OCI-LY3 (cell line): Measurements from ENCODE around the gene UBE2J1.
"Not testable (repeated sequence)": the region's sequence is repeated elsewhere in the genome, so short reads cannot be mapped to it uniquely, and the experiment has no call there.

Experiments
- H2AFZ ChIP-seq: fragments of 200-600, 300-600 bp; shearing (Covaris generic); 2 replicates; pipeline ENCODE4 v1.6.0; 2014; ENCODE audit warnings: antibody characterized with exemption, low read depth, low read length
- H3K27ac ChIP-seq: fragments of 200-600, 300-600 bp; sonication (generic); 2 replicates; pipeline ENCODE4 v1.5.1; 2014; ENCODE audit warnings: mild to moderate bottlenecking, low read length, moderate library complexity, mixed read lengths
- H3K27me3 ChIP-seq: fragments of 200-600, 300-600 bp; sonication (generic); 2 replicates; pipeline ENCODE4 v1.6.1; 2014; ENCODE audit warnings: low read depth, low read length, mixed read lengths
- H3K36me3 ChIP-seq: fragments of 200-600, 300-600 bp; sonication (generic); replicated peaks from 2 replicates; pipeline ENCODE3; 2014; ENCODE audit warnings: low read depth, low read length, mixed read lengths
- H3K4me1 ChIP-seq: fragments of 300-600, 200-600 bp; sonication (generic); 2 replicates; pipeline ENCODE4 v1.6.1; 2014; ENCODE audit warnings: low read length, mixed read lengths
- H3K4me2 ChIP-seq: fragments of 200-600, 300-600 bp; sonication (generic); 2 replicates; pipeline ENCODE4 v1.6.1; 2014; ENCODE audit warnings: low read length, mixed read lengths
- H3K4me3 ChIP-seq: fragments of 300-600, 200-600 bp; sonication (generic); 2 replicates; pipeline ENCODE4 v1.5.1; 2014; ENCODE audit warnings: antibody characterized with exemption, mild to moderate bottlenecking, low read length, moderate library complexity
- H3K79me2 ChIP-seq: fragments of 300-600, 200-600 bp; shearing (Covaris generic); 2 replicates; pipeline ENCODE4 v1.6.1; 2014; ENCODE audit warnings: mild to moderate bottlenecking, low read length, mixed read lengths
- H3K9ac ChIP-seq: fragments of 300-600, 200-600 bp; shearing (Covaris generic); 2 replicates; pipeline ENCODE4 v1.6.0; 2014; ENCODE audit warnings: mild to moderate bottlenecking, low read length, moderate library complexity
- H3K9me3 ChIP-seq: fragments of 200-600, 300-600 bp; shearing (Covaris generic); 2 replicates; pipeline ENCODE4 v1.6.1; 2014; ENCODE audit warnings: low read length, mixed read lengths; ENCODE audit not compliant: insufficient read depth
- H4K20me1 ChIP-seq: fragments of 200-600, 300-600 bp; sonication (generic); 2 replicates; pipeline ENCODE4 v1.6.1; 2016; ENCODE audit warnings: low read length, mixed read lengths; ENCODE audit not compliant: insufficient read depth
- CTCF ChIP-seq: fragments of 200-600, 300-600 bp; sonication (generic); IDR thresholded peaks from 2 replicates; pipeline ENCODE4 v1.5.1; 2014; ENCODE audit warnings: antibody characterized with exemption, low read length, low read depth
- EZH2phosphoT487 ChIP-seq: fragments of 200-600 bp; shearing (Covaris generic); IDR thresholded peaks from 2 replicates; pipeline ENCODE4 v1.6.1; 2018; ENCODE audit warnings: antibody characterized with exemption, mixed run types, low read depth

Gene UBE2J1

GRCh38 chr6:89297695-89298351 is 54.7 kb downstream of the UBE2J1 start:
- Histone ChIP-seq H2AFZ (no peak overlapping the region), H3K9me3 (no peaks in the 10 kb centered on the region), H3K79me2 (no peaks in the 10 kb centered on the region), H3K9ac (no peak overlapping the region), H3K27ac (no peak overlapping the region), H3K4me3 (peak overlapping the region; percentile 34; the same call in 1 of the 2 replicates), H3K4me1 (peaks cover 15% of the 10 kb centered on the region), H3K27me3 (no peaks in the 10 kb centered on the region), H3K36me3 (no peaks in the 10 kb centered on the region), H3K4me2 (peak overlapping the region; percentile 58), H4K20me1 (no peaks in the 10 kb centered on the region)
- no peak for TF ChIP-seq CTCF
- TF ChIP-seq EZH2phosphoT487: no peak

- no peak overlapping the region for H2AFZ ChIP-seq
- H3K27me3 ChIP-seq: no peaks in the 10 kb centered on the region
- no peak overlapping the region for H3K9ac ChIP-seq
- H3K4me1 ChIP-seq: peaks cover 15% of the 10 kb centered on the region
- H3K79me2 ChIP-seq: no peaks in the 10 kb centered on the region
- no peak overlapping the region for H3K4me3 ChIP-seq
- H3K36me3 ChIP-seq: no peaks in the 10 kb centered on the region
- no peak overlapping the region for H3K27ac ChIP-seq
- H4K20me1 ChIP-seq: no peaks in the 10 kb centered on the region
- TF ChIP-seq CTCF (no peak), EZH2phosphoT487 (no peak)
- H3K9me3 ChIP-seq: no peaks in the 10 kb centered on the region
- no peak overlapping the region for H3K4me2 ChIP-seq
Measured at GRCh38 chr6:89295981-89296380, 56.5 kb downstream of the UBE2J1 start.

GRCh38 chr6:89295116-89295515 is 57.4 kb downstream of the UBE2J1 start:
- H3K9me3 ChIP-seq, H3K36me3 ChIP-seq, H4K20me1 ChIP-seq, H3K4me3 ChIP-seq, H3K4me2 ChIP-seq, H2AFZ ChIP-seq, H3K27me3 ChIP-seq, H3K27ac ChIP-seq, H3K79me2 ChIP-seq, H3K9ac ChIP-seq: not testable (repeated sequence)
- peaks cover 15% of the 10 kb centered on the region for H3K4me1 ChIP-seq

- Histone ChIP-seq H3K9me3 (no peaks in the 10 kb centered on the region), H3K27me3 (no peaks in the 10 kb centered on the region), H4K20me1 (no peaks in the 10 kb centered on the region), H3K79me2 (no peaks in the 10 kb centered on the region), H3K4me1 (no peaks in the 10 kb centered on the region), H3K27ac (no peak overlapping the region), H3K9ac (no peak overlapping the region), H3K4me2 (no peak overlapping the region), H3K4me3 (no peak overlapping the region), H2AFZ (no peak overlapping the region), H3K36me3 (no peaks in the 10 kb centered on the region)
- TF ChIP-seq CTCF (no peak), EZH2phosphoT487 (no peak)
Measured at GRCh38 chr6:89291256-89291819, 61.2 kb downstream of the UBE2J1 start.
